Adipocyte (in vitro differentiated cells): ENCODE results near the gene OLFML1.

Experiments used
- DNase-seq: peaks from one replicate; pipeline ENCODE4 v3.0.0-alpha.2; 2015; ENCODE audit warnings: low read depth
- H3K27me3 ChIP-seq: replicated peaks from 2 replicates; pipeline ENCODE4 v1.7.0; 2013; ENCODE audit warnings: mild to moderate bottlenecking, low read length, moderate library complexity; ENCODE audit not compliant: control insufficient read depth, insufficient read depth
- H3K36me3 ChIP-seq: 2 replicates; pipeline ENCODE4 v1.7.0; 2013; ENCODE audit warnings: low read length, mild to moderate bottlenecking, moderate library complexity; ENCODE audit not compliant: control insufficient read depth, insufficient read depth, severe bottlenecking
- H3K4me1 ChIP-seq: 2 replicates; pipeline ENCODE4 v1.7.0; 2013; ENCODE audit warnings: mild to moderate bottlenecking, low read length, moderate library complexity; ENCODE audit not compliant: control insufficient read depth, insufficient read depth
- H3K4me3 ChIP-seq: 2 replicates; pipeline ENCODE4 v1.7.0; 2013; ENCODE audit warnings: mild to moderate bottlenecking, low read length, moderate library complexity
- H3K9ac ChIP-seq: 2 replicates; pipeline ENCODE4 v1.7.0; 2013; ENCODE audit warnings: mild to moderate bottlenecking, low read length, moderate library complexity
- H3K9me3 ChIP-seq: 2 replicates; pipeline ENCODE4 v1.7.0; 2013; ENCODE audit warnings: mild to moderate bottlenecking, low read length, moderate library complexity; ENCODE audit not compliant: control insufficient read depth

Gene OLFML1

DNA sequence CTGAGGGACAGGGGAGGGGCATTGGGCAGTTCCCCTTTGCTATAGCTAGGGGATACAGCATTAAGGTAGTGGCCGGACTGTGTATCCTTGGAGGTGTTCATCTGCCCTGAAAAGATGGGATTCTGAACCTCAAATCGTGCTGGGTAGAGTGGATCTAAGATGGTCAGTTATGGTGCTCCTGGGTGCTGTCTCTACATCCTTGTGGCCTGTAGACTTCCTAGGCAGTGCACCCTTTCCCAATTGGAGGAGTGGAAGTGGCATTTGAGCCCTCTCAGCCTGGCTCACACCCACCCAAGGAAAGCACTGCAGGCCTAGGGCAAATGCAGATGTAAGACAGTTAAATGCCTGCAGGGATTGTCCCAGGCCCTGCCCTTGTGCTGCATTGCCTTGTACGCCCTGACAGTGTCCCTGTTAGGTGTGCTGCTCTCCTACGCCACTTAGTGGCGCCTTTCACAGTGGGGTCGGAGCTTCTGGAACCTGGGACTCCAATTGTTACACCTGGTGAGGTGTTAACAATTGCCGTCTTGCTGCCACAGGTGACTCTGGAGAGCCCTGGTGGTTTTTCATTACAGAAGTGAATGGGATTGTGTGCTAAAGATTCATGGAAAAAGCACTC is 63.5 kb downstream of the OLFML1 start:
- Histone ChIP-seq H3K27me3 (no peaks in the 10 kb centered on the region), H3K4me3 (no peak overlapping the region), H3K36me3 (no peaks in the 10 kb centered on the region), H3K4me1 (peaks cover 25% of the 10 kb centered on the region), H3K9me3 (no peaks in the 10 kb centered on the region), H3K9ac (no peak overlapping the region)
- no peak for DNase-seq

DNA sequence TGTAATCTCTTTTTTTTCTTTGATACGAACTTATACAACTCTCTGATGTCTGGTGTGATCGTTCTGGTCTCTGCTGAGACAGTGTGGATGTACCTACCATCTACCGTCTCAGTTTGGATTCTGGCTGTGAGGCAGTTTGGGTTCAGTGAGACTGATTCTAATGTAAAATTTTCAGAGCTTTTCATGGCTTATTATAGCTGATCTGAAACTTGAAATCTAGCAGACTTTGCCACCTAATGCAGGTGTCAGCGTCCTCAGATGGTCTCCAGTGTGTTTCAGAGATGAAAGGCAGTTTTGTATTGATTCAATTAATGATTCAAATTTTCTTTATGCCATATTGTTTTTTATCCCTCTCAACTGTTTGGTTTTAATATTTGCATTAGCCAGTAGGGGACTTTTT is 64.4 kb downstream of the OLFML1 start:
- Histone ChIP-seq H3K4me3 (no peak overlapping the region), H3K9ac (no peak overlapping the region), H3K36me3 (no peaks in the 10 kb centered on the region), H3K9me3 (no peaks in the 10 kb centered on the region), H3K4me1 (peaks cover 30% of the 10 kb centered on the region), H3K27me3 (no peaks in the 10 kb centered on the region)
- no peak for DNase-seq

- H3K4me1 ChIP-seq: peaks cover 42% of the 10 kb centered on the region
- DNase-seq: peak; percentile 82
- no peaks in the 10 kb centered on the region for H3K9me3 ChIP-seq
- H3K9ac ChIP-seq: peak overlapping the region; percentile 31
- no peaks in the 10 kb centered on the region for H3K27me3 ChIP-seq
- no peaks in the 10 kb centered on the region for H3K36me3 ChIP-seq
- H3K4me3 ChIP-seq: peak overlapping the region; percentile 40
Measured at GRCh38 chr11:7551571-7551970, 66.3 kb downstream of the OLFML1 start.

DNA sequence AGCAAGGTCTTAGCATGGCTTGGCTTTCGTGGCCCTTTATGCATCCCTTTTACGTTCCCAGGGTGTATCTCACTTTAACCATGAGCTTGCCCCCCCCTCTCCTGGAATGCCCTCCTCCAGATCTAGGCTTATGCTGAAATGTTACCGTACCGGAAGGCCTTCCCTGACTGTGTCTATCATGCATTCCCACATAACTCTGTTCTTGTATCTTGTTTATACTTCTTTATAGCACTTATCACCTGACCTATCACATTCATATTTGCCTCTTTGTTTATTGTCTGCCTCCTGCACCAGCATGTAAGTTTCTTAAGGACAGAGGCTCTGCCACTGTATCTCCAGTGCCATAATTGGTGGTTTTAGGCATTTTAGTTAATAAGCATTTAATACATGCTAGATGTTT is 67.4 kb downstream of the OLFML1 start:
- no peaks in the 10 kb centered on the region for H3K9me3 ChIP-seq
- H3K27me3 ChIP-seq: no peaks in the 10 kb centered on the region
- DNase-seq: no peak
- no peak overlapping the region for H3K9ac ChIP-seq
- H3K4me1 ChIP-seq: peaks cover 42% of the 10 kb centered on the region
- H3K4me3 ChIP-seq: no peak overlapping the region
- no peaks in the 10 kb centered on the region for H3K36me3 ChIP-seq

DNA sequence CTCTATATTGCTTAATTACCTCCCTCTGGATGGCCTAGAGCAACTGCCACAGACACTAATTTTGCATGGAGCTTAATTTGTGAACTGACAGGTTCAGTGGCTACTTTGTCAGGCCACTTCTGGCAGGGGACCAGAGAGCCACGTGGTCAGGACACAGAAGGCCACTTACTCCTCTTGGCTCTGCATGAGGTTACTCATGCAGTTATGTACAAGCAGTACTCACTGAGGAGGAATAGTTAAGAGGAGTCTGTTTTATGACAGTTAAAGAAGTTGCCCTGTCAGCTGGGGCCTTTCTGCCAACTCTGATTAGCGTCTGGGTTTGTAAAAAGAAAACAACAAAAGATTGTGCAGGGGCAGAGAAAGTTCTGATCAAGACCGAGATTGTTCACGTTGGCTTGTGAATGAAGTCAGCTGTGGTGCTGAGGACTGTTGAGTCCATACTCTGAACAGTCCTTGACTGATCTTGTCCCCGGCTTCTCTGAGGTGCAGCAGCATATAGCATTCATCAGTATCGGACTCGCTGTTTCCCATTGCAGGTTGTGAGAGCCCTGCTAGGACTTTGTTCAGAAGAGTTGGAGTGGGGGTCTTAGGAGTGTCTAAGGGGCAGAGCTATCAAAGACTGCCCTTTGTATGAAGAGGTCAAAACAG is 69.9 kb downstream of the OLFML1 start:
- peak overlapping the region; percentile 34 for H3K9ac ChIP-seq
- no peaks in the 10 kb centered on the region for H3K9me3 ChIP-seq
- peak overlapping the region; percentile 54 for H3K4me3 ChIP-seq
- H3K36me3 ChIP-seq: no peaks in the 10 kb centered on the region
- H3K4me1 ChIP-seq: peaks cover 52% of the 10 kb centered on the region
- peak; percentile 47 for DNase-seq
- no peaks in the 10 kb centered on the region for H3K27me3 ChIP-seq

DNA sequence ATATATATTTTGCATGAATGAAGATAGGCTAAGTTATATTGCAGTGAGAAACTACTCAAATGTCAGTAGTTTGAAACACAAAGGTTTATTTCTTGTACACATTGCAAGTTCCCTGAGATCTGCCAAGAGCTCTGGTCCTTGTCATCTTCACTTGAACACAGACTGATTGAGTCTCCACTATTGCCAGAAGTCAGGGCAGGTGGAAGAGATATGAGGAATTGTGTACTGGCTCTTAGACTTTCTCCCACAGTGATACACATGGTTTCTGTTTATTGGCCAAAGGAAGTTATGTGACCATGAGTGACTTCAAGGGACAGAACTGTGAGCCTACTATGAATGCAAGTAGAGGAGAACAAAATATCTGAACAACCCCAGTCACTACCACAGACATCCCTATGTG is 72.7 kb downstream of the OLFML1 start:
- Histone ChIP-seq H3K9me3 (no peaks in the 10 kb centered on the region), H3K27me3 (no peaks in the 10 kb centered on the region), H3K4me1 (peaks cover 34% of the 10 kb centered on the region), H3K36me3 (no peaks in the 10 kb centered on the region), H3K9ac (no peak overlapping the region), H3K4me3 (no peak overlapping the region)
- DNase-seq: no peak

- H3K9me3 ChIP-seq: no peaks in the 10 kb centered on the region
- H3K4me3 ChIP-seq: no peak overlapping the region
- H3K9ac ChIP-seq: no peak overlapping the region
- no peaks in the 10 kb centered on the region for H3K36me3 ChIP-seq
- DNase-seq: no peak
- no peaks in the 10 kb centered on the region for H3K27me3 ChIP-seq
- peaks cover 22% of the 10 kb centered on the region for H3K4me1 ChIP-seq
Measured at GRCh38 chr11:7559398-7560283, 74.3 kb downstream of the OLFML1 start.
